NCI-H524 (cell line): ENCODE data around the gene MIA.
"Not testable (repeated sequence)": the region's sequence is repeated elsewhere in the genome, so short reads cannot be mapped to it uniquely, and the experiment has no call there.

Experiments used
- DNase-seq, 2 experiments: peaks; one replicate each; lab custom pipeline; 2025; lab: John Stamatoyannopoulos, UW

The MIA gene

DNA sequence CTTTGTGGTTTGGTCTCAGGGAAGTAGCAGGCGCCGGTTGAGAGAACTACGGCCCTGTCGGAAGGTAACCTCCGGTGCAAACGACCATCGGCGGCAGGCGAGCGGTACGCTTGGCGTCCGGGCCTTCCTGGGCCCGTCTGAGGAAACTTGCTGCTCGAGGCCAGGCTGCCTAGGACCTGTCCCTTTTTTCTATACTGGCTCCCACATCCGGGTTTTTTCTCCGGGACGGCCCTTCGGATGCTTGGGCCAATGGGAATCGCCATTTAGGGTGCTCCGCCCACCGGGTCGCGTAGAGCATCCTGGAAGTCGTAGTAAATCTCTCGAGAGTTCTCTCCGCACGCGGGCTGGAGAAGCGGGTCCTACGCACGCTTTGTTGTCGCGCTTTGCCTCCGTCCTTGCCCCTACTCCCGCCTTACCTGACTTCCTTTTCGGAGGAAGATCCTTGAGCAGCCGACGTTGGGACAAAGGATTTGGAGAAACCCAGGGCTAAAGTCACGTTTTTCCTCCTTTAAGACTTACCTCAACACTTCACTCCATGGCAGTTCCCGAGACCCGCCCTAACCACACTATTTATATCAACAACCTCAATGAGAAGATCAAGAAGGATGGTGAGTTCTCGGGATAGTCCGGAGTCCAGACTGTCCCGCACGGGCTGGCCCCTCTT lies 24.3 kb upstream of the MIA start, which contains the start of gene SNRPA:
Gene SNRPA (plus strand): TSS at position 330 of the 664 bp plus-strand sequence. CDS start 206 bp downstream, at position 536.
- DNase-seq, result peak; percentile 99

DNA sequence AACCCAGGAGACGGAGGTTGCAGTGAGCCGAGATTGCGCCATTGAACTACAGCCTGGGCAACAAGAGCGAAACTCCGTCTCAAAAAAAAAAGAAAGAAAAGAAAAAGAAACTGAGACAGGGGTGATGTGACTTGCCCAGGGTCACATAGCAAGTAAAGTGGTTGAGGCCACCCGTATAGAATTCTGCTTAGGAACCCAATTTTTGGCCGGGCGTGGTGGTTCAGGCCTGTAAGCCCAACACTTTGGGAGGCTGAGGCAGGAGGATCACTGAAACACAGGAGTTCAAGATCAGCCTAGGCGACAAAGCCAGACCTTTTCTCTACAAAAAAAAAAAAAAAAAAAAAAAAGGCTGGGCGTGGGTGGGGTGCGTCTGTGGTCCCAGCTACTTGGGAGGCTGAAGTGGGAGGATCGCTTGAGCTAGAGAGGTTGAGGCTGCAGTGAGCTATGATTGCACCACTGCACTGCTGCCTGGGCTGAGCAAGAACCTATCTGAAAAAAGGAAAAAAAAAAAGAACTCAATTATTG lies 23.0 kb upstream of the MIA start:
- no peak for DNase-seq

DNA sequence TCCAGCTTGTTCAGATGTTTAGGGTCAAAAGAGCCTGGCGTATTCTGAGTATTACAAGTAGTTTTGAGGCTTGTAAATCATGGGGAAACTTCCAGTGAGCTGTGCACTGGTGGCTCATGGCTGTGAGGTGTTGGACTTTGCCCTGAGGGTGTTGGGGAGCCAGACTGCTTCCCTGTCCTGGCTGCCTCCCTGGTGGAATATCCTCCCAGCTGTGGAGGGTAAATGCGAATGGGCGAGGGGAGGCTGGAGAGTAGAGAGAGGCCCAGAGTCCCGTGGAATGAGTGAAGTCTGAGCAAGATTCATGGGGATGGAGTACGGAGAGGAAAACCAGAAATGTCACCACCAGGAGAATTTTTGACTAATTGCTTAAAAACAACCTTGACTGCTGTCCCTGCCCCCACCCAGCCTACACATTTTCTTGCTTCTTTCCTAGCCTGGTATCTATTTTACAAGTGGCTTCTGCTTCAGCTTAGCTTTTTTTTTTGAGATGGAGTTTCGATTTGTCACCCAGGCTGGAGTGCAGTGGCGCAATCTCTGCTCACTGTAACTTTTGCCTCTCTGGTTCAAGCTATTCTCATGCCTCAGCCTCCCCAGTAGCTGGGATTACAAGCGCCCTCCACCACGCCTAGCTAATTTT lies 20.6 kb upstream of the MIA start:
- no peak for DNase-seq

DNA sequence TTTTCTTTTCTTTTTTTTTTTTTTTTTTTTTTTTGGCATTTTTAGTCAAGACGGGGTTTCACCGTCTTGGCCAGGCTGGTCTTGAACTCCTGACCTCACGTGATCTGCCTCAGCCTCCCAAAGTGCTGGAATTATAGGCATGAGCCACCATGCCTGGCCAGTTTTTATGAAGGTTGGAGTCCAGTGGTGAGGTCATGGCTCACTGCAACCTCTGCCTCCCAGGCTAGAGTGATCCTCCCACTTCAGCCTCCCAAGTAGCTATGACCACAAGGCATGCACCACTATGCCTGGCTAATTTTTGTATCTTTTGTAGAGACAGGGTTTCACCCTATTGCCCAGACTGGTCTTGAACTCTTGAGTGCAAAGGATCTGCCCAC lies 20.1 kb upstream of the MIA start:
- no peak for DNase-seq

DNA sequence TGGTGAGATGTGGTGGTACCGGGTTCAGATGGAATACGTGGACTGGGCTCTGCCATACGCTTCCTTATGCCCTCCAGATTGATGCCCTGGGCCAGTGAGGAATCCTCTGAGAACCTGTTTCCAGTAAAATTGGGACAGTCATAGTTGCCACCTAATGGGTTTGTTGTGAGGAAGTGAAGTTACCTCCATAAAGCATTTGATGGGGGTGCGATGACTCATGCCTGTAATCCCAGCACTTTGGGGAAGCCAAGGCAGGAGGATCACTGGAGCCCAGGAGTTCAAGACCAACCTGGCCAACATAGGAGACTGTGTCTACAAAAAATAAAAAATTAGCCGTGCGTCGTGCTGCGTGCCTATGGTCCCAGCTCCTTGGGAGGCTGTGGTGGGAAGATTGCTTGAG lies 19.5 kb upstream of the MIA start:
- DNase-seq, result no peak

DNA sequence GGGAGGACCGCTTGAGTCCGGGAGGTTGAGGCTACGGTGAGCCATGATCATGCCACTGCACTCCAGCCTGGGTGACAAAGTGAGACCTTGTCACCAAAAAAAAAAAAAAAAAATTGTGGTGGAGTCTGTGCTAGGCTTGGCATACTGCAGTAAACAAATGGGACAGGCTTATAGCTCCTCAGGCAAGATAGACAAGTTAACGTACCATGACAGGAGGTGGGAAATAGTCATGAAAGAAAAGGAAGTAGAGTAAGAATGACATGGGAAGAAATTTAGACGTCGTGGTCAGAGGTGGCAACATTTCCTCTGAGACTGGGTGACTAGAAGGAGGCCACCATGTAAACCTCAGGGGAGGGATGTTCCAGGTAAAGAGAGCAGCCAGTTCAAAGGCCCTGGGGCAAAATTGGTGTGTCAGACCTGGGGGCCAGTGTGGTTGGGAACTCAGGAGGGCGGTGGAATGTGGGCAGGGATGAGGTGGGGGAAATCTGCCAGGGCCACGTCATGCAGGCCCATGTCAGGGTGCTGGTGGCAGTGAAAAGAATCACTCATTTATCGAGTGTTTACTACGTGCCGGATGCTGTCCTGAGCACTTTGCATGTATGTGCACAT lies 18.7 kb upstream of the MIA start:
- DNase-seq, result no peak

DNA sequence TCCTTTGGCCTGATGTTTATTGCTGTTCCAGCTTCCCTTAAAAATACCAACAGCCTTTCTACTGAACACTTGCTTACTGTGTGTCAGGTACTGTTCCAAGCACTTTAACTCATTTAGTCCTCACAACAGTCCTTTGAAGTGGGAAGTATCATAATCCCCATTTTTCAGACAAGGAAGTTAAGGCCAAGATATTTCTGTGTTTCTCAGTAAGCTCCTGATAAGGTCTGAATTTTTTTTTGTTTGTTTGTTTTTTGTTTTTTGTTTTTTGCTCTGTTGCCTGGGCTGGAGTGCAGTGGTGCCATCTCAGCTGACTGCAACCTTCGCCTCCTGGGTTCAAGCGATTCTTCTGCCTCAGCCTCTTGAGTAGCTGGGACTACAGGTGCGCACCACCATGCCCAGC lies 16.8 kb upstream of the MIA start:
- DNase-seq, result no peak

DNA sequence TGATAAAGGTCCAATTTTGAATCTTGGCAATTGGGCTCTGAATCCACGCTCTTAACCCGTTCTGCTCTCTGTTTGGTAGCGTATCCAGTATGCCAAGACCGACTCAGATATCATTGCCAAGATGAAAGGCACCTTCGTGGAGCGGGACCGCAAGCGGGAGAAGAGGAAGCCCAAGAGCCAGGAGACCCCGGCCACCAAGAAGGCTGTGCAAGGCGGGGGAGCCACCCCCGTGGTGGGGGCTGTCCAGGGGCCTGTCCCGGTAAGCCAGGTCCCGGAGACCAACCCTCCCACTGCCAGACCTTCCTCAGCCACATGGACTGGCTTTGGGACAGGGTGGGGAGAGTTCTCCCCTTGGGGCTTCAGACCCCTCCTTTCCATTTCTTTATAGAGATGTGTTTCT lies 16.0 kb upstream of the MIA start:
- DNase-seq, result no peak

DNA sequence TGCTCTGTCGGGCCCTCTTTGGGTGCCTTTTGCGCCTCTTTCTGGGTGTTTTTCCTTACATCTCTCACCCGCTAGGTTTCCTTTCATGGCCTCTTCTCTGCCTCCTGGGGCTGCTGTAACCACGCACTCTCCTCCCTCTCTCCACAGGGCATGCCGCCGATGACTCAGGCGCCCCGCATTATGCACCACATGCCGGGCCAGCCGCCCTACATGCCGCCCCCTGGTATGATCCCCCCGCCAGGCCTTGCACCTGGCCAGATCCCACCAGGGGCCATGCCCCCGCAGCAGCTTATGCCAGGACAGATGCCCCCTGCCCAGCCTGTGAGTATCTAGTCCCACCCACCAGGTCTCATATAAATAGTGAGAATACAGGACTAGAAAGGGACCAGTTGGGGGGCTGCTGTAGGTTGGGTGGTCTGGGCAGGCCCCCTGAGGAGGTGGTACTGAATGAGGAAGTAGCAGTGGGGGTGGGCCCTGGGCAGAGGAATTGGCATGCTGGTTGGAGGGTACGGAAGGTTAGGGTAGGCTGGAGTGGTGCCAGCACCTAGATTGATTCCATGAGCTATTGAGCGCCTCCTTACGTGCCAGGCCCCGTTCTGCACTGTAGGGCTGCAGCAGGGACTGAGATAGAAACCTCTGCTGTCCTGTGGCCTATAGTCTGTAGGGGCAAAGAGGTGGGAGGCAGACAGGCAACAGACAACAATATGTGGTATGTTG lies 12.4 kb upstream of the MIA start:
- DNase-seq, result no peak

DNA sequence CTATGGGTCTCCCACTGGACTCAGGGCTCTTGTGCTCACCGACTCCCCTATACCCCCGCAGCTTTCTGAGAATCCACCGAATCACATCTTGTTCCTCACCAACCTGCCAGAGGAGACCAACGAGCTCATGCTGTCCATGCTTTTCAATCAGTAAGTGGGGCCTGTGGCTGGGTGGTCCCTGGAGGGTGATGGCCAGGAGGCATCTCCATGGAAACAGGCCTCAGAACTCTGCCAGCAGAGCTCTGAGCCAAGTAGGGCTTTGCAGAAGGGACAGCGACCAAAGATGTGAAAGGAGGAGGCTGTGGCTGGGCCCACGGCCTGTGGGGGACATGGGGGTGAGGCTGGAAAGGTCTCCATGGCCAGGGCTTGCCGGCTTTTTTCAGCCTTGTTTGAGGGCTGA lies 11.8 kb upstream of the MIA start:
- no peak for DNase-seq

DNA sequence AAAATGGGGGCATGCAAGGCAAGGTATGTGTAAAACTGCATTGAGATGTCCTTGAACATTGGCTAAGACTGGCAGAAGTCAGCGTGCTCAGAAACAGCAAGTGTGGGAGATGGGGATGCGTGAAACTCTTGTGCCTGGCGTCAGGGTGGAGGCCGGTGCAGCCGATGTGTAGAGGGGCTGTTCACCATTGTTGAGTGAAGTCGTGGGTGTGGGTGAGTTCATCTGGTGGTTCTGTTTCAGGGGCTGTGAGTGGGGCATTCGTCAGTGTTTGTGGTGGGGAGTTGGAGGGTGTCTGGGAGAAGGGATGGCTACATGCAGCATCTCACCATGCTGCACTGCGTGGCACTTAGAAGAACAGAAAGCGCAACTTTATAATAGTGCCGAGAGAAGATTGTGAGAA lies 11.4 kb upstream of the MIA start:
- no peak for DNase-seq

DNA sequence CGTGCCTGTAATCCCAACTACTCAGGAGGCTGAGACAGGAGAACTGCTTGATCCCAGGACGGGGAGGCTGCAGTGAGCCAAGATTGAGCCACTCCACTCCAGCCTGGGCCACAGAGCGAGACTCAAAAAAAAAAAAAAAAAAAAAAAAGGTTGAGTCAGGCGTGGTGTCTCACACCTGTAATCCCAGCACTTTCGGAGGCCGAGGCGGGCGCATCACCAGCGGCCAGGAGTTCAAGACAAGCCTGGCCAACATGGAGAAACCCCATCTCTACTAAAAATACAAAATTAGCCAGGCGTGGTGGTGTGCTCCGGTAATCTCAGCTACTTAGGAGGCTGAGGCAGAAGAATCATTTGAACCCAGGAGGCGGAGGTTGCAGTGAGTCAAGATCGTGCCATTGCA lies 8.9 kb upstream of the MIA start:
- DNase-seq, result not testable (repeated sequence)

DNA sequence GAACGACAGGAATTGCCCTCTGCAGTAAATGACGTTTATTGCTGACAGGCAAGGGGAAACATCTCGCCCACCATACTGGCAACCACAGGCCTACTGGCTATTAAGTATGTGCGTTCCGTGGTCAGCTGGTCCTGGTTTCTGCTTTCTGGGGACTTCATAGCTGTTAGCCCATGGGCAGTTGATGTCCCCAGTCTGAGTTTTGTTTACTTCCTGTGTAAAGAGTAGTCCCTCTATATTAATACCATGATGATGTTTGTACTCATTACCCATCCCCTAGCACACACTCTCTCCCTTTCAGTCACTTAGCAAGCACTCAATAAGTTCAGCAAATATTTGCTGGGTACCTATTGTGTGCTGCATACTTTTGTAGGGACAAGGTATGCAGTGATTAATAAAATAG lies 6.5 kb upstream of the MIA start:
- no peak for DNase-seq

DNA sequence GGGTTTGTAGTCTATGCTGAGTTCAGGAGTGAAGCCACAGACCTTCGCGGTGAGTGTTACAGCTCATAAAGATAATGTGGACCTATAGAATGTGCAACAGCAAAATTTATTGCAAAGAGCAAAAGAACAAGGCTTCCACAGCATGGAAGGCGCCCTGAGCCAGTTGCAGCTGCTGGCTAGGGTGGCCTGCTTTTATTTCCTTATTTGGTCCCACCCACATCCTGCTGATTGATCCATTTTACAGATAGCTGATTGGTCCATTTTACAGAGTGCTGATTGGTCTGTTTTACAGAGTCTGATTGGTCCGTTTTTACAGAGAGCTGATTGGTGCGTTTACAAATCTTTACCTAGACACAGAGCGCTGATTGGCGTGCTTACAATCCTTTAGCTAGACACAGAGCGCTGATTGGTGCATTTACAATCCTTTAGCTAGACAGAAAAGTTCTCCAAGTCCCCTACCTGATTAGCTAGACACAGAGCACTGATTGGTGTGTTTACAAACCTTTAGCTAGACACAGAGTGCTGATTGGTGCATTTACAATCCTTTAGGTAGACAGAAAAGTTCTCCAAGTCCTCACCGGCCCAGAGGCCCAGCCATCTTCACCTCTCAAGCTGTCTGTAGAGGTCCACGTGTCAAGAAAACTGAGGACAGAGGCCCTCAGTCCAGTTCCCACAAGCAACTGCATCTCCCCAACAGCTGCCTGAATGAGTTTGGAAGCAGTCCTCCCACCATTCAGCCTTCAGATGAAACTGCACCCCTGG lies 4.0 kb upstream of the MIA start:
- DNase-seq, result peak in 1 of 2 experiments; percentile 26

DNA sequence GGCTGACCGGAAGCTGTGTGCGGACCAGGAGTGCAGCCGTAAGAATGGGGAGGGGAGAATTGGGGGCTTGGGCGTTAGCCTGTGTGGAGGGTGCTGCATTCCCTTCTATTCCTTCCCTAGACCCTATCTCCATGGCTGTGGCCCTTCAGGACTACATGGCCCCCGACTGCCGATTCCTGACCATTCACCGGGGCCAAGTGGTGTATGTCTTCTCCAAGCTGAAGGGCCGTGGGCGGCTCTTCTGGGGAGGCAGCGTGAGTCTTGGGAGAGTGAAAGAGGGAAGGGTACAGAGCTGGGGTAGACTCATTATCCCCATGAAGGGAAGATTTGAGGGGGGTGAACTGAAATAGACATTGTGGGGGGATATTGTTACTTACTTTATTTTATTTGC lies 306 bp downstream of the MIA start:
- no peak for DNase-seq

DNA sequence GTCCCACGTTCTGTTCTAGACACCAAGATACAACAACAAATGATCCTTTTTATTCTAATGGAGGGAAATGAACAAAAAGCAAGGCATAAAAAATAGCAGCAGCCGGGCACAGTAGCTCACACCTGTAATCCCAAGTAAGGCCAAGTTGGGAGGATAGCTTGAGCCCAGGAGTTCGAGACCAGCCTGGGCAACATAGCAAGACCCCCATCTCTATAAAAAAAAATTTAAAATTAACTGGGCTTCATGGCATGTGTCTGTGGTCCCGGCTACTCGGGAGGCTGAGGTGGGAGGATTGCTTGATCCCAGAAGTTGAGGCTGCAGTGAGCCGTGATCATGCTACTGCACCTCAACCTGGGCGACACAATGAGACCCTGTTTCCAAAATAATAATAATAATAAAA lies 1.0 kb downstream of the MIA start:
- no peak for DNase-seq

DNA sequence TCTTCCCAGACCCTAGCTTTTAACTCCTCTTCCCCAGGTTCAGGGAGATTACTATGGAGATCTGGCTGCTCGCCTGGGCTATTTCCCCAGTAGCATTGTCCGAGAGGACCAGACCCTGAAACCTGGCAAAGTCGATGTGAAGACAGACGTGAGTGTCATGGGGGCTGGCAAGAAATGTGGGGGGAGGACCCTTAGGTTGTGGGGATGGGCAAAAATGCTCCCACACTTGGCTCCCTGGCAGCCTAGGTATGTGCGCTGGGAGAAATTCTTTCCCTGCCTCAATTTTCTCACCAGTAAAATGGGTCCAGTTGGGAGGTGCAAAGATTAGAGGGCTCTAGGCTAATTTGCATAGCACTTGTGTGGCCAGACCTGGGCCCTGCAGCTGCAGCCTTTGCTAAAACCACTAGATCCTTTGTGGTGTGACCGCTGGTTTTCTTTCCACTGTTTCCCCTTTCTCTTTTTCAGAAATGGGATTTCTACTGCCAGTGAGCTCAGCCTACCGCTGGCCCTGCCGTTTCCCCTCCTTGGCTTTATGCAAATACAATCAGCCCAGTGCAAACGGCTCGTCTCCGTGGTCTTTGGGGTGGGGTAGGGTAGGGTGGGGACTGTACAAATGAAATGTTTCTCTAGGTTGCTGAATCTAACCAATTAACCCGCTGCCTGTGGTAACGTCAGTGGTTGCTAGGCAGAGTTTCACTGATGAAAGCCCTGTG lies 1.8 kb downstream of the MIA start:
- peak; percentile 88 to 96 for DNase-seq

DNA sequence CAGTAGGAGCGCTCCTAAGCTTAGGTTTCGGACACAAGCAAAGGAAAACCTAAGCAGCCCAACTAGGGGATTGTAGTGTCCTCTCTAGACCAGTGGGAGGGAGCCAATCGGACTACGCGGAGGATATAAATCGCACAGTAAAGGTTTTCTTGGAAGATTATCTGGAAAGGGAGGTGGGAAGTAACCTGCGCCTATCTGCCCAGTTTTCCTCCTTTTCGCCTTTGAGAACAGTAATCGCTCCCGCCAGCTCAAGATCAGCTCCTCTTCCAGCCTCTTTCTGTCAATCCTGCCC lies 2.3 kb downstream of the MIA start:
- no peak for DNase-seq

DNA sequence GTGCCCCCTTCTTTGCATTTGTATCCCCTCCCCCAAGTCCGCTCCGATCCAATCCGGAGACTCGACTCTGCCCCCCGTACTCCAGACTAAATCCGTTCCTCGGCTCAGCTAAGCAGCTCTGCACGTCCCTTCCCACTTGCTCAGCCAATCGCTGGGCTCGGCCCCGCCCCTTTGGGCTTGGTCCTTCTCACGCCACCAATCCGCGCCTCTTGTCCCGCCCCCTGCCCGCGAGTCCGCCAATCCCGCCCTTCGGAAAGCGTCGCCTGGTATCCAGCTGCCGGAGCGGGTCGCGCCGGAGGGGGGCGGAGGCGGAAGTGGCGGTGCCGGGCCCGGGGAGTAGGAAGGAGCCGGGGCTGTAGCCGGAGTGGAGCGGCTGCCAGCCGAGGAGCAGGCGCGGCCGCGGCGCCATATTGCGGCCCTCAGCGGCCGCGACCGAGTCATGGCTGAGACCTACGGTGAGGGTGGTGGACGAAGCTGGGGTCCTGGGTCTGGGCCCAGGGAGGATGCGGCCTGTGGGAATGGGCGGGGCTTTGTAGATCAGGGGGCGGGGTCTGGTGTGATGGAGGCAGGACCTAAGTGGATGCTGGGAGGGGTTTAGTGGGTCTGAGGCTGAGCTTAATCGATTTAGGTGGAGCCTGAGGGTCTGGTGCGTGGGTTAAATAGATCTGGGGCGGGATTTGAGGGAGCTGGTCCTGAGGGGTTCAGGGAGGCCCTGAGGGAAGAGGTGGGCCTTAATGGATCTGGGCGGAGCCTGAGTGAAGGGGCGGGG lies 2.8 kb downstream of the MIA start, which contains the start of gene RAB4B:
Gene RAB4B (plus strand): TSS at position 311 of the 769 bp plus-strand sequence. CDS start 129 bp downstream, at position 440.
- peak; percentile 100 for DNase-seq

DNA sequence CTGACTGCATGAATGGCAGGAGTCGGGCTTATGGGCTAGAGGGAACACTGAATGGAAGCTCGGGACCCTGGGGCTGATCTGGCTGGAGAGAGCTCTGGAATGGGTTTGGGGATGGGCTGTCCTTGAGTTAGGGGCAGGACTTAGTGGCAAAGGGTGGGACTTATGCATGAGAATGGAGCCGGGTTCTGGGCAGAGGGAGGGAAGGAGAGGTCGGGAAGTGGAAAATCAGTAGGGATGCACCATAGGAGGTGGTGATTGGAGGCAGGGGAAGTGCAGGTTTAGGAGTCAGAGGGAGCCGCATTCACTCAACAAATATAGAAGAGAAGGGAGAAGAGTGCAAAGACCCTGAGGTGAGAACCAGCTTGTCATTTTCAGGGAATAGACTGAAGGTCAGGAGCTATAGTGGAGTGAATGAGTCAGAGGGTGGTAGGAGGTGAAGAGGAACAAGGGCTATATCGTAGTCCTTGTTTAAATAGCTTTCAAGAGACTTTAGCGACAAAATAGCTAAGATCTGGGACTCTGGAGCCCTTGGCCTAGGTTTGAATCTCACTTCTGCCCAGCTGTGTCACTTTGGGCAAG lies 3.5 kb downstream of the MIA start:
- no peak for DNase-seq
